SH-SY5Y (cell line): Measurements from ENCODE around the gene RASGRP2.

Source experiments
- GATA2 ChIP-seq: IDR thresholded peaks from 2 replicates; pipeline ENCODE4 v1.6.1; 2011; ENCODE audit warnings: mild to moderate bottlenecking, low read depth, low read length
- GATA3 ChIP-seq: IDR thresholded peaks from 2 replicates; pipeline ENCODE4 v1.6.1; 2011; ENCODE audit warnings: low read depth, mild to moderate bottlenecking, low read length, moderate library complexity

RASGRP2 gene

DNA sequence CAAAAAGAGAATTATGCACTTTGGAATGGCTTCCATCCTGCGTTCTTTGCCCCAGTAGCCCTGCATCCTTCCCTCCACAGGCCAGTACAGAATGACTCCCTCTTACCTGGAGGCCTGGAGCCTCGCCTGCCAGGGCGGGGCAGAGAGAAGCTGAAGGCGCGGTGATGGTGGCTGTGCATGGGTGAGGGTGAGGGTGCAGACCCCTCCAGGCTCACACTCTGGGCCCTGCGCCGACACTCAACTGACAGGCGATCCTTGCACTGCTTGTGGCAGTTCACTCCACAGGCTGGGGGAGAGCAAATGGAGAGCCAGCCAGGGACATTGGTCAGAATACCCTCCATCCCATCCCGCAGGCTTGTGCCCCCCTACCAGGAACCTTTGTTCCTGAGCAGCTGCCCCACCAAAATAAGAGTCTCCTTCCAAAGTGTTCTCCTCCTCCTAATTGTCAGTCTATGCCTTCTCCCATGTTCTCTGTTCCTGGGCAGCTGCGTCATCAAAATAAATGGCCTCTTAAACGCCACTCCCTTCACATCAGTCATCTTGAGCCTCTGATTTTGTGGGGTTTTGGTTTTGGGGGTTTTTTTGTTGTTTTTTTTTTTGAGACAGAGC lies 15.1 kb downstream of the RASGRP2 start:
- no peak for TF ChIP-seq GATA3
- no peak for TF ChIP-seq GATA2

DNA sequence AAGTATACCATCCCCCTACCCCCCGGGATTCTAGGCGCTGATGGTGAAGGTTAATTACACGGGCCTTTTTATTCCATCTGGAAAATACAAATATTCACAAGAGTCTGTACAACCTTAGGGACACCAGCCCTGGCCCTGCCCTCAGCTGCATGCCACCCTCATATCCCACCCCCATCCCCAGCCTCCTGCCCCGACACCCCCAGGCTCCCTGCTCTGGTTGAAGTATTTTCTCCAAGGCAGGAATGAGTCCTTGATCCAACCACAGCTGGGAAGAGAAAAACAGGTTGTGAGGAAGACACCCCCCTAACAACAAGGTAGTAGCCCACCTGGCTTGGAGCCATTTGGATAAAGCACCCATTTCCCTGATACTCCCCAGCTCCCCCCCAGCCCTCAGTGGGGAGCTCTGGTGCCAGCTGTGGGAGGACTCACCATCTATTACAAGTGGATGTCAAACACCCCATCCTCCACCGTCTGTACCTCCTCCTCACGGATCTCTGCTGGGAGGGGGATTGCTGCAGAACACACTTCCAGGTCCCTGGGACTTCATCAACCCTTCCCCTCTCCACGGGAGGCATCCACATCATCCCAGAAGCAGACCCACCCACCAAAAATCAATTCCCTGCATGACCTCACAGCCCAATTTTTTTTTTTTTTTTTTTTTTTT lies 16.9 kb downstream of the RASGRP2 start:
- TF ChIP-seq GATA2: no peak
- TF ChIP-seq GATA3: no peak

DNA sequence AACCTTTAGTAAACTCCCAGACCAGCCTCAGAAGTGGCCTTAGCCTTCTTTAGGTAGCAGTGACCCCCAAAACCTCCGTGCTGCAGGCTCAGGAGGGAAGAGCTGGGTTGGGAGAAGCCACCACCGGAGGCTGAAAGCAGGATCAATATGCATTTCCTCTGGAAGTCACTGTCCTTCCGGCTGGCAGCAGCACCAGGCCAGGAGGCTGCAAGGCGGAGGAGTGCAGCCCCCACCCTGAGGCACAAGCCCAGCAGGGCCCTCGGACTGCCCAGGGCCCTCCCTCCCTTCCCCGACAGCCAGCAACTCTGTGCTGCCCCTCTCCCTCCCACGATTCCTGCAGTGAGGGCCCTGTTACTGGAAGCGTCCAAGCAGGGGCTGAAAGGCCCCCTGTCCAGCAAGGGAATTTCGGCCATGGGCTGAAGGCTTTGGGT lies 17.7 kb downstream of the RASGRP2 start:
- TF ChIP-seq GATA3 (no peak), GATA2 (no peak)

DNA sequence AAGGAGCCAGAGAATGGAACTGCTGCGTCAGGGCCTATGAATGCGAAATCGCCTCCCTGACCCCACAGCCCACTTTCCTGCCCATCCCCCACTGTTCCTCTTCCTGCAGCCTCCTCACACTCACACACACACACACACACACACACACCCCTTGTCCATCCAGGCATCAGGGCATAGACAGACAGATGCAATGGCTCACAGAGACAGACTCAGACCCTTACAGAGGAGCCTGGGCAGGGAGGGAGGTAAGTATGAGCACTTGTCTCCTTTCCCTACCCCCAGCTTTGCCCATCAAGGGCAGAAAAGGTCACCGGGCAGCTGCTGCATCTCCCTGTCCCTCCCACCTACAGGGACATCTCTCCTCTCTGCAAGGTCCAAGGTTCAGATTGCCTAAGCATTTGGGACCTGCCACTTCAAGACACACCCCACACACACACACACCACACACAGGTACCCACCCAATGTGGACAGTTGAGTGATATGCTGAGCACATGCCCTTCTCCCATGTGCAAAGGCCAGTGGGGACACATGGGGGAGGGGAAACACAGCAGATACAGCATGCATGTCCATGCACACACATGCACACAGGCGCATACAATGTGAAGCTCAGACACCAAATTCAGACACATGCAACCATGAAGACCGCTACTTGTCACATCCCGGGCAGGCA lies 18.9 kb downstream of the RASGRP2 start:
- no peak for TF ChIP-seq GATA2
- no peak for TF ChIP-seq GATA3

DNA sequence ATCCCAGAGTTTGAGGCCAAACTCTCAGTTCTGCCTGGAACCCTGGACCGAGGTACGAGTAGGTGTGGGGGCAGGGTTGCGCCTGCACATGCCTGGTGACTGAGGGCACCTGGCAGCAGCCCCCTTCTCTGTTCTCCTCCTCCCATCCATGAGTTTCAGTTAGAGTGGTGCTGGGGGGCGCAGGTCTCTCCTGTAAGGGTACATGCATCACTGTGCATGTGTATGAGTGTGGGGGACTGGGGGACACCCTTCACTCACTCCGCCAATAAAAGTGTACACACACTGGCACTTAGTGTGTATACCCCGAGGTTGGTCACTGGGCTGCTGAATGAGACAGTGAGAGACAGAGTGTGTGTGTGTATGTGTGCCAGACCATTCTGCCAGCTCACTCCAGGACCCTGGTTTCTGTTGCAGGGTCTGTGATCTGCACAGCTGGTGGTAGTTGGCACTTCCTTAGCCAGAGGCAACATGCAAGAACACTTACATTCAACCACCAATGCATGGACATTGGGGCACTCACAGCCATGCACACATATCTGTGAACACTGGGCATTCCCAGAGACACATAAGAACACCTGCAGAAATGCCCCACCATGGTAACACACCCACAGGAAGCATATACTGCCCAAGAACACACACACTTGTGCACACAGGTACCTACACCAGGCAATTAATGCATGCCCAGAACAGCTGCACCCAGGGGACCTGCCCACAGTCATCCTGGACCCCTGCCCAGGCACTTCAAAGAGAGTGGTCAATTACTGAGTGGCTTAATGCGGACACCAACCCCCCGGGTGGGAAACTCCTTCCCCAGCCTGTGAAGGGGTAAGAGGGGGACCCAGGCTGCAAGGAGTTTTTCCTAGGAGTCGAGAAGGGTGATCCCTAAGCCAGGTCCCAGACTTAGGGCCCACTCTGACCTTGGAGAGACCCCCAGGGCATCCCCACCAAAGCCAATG lies 19.8 kb downstream of the RASGRP2 start:
- TF ChIP-seq GATA3 (no peak), GATA2 (no peak)

DNA sequence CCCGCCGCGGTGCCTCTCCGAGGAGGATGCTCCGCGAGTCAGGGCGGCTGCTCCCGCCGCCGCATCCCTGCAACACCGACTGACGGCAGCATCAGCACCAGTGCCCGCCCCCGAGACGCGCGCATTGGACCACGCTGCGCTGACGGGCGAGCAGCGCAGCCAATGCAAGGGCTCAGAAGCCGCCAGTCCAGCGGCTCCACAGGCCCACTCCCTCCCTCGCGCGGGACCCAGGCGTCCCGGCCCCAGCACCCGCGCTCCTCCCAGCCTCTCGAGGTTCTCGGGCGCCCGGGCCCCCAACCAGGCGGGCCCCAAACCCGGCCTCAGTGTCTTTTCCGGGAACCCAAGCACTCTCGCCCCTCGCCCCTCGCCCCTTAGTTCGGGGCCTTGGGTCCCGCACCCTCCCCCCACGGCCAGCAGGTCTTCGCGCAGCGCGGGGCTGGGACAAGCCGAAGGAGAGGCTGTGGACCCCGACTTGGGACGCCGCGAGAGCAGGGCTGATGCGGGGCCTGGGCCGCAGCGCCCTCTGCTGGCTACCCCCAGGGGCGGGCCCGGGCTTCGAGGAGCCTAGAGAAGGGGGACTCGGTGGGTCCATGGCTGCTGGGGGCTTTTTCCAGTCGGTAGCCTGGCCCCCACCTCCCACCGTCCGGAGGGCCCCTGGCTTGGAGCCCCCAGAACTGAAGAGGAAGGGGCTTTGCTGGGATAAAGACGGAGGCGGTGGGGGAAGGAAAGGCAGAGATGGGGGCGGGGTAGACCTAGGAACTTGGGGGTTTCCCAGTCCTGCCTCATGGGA lies 20.6 kb downstream of the RASGRP2 start, which contains the start of gene NRXN2:
TSS of gene NRXN2 (minus strand) at position 81 of the 790 bp plus-strand sequence. CDS start 9,498 bp downstream, outside the sequence.
- TF ChIP-seq GATA2 (no peak), GATA3 (no peak)

DNA sequence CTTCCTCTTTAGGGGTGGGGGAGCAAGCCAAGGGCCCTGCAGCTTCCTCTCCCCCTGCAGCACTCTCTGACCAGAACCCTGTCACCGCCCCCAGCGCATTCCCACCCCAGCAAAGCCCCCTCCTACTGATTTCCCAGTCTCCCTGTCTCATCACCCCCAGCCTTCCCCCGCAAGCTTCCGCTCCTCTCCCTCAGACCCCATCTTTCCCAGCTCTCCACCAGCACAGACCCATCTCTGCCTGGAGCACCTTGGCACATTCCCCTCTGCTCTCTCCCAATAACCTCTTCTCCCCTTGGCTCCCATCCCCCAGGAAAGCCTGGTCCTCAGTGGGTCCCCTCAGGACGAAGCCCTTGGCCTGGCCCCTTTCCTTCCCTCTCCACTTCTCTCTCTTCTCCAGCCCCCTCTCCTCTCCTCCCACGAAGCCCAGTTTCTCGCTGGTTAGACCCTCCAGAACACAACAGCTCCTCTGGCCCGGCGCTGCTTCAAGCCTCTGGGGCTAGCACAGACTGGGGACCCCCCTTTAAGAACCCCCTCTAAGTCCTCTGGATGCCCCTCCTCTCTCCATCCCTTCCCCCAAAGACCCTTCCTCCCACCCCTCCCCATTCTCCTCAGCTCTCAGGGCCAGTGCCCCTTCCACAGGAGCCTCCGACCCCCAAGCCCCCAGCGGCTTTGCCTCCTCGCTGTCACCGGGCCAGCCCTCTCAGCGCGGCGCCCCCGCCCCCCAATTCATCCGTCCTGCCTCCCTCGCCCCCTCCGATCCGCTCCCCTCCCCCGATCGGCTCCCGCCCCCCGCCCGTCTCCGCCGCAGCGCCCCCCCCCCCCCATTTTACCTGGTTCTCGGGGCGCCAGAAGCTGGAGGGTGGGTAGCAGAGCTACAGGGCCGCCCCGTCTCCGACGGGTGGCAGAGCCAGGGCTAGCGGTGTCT lies 21.5 kb downstream of the RASGRP2 start:
- TF ChIP-seq GATA2: no peak
- no peak for TF ChIP-seq GATA3

DNA sequence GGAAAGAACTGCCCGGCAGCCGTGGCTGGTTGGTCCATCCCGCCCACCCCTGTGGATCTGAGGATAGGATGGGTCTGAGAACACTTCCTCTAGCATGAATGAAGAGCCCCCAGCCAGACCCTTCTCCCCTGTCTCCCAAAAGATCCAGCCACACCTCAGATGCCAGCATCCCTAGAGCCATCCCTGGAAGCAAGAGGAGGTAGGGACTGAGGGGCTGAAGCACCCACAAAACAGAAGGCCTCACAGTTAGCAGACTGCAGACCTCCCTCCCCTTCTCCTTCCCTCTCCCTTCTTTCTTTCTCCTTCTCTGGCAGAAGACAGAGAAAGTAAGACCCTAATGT lies 22.6 kb downstream of the RASGRP2 start:
- TF ChIP-seq GATA3 (no peak), GATA2 (no peak)

DNA sequence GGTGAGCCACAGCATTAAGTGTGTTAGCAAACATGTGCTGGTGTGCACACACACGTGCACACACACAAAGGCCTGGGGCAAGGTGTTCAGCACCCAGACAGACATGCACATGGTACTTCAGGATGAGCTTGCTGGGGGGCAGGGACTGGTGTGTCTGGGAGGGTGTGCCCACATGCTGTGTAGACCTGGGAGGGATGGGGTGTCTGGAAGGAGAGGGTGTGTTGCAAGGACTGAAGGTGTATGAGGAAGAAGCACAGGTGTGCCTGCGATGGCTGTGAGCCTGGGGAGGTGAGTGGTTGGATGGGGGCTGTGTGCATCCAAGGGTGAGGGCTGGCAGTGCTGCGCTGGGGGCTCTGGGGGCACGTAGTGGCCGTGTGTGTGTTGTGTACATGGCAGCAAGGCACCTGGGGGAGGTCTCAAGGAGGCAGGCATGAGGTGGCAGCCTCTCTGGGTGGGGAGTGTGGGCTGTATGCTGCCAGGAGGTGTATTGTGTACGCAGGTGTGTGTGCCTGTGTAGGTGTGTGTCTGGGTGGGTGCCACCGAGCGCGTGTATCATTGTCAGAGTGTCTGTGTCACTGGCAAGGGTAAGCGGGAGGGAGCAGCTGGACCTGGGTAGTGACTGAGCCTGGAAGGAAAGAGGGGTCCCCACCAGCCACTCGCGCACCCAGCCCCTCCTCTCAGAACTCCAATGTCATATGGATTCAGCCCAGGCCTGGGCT lies 23.1 kb downstream of the RASGRP2 start:
- TF ChIP-seq GATA3 (no peak), GATA2 (no peak)

DNA sequence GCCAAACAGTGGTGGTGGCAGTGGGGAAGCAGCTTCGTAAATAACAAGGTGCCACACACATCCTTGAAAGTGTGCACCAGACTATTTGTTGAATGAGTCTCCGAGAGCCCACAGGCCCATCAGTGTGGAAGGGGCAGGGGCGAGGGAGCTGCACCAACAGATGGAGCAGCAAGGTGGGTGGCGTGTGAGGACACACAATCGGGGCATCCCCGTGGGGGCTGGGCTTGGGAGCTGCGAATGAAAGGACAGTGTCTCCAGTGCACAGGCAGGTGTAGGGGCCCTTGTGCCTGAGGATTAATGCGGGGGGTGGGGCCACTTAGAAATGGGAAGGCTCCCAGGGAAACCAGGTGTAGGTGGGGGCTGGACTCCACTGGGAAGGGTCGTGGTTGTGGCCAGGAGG lies 23.8 kb downstream of the RASGRP2 start:
- TF ChIP-seq GATA2 (no peak), GATA3 (no peak)

DNA sequence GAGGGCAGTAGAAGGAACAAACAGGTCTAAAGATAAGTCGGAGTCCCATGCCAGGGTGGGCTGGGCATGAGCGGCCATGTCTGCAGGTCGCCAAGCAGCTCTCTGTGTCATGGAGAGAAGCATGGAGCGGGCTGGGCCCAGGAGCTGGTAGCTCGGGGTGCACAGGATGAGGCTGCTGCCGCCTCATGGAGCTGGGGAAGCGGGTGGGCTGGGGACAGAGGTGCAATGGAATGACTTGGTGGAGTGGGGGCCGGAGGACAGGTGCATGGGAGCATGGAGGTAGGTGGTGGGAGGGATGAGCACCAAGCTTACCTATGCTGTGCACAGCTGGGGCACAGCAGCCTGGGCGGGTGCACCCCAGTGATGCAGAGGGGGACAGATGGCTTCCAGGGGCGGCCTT lies 24.5 kb downstream of the RASGRP2 start:
- no peak for TF ChIP-seq GATA3
- no peak for TF ChIP-seq GATA2

DNA sequence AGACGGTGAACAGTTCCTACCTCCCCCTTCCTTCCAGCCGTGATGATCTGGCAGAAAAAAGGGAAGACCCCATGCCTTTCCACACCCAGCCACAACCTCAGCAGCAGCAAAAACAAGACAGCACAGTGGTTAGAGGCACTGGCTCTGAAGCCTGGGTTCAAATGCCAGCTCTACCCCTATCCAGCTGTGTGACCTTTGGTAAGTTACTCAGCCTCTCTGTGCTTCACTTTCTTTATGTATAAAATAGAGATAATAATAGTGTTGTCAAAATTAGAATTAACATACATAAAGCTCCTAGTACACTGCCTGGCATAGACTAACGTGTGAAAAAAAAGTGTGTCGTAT lies 25.2 kb downstream of the RASGRP2 start:
- no peak for TF ChIP-seq GATA2
- TF ChIP-seq GATA3: no peak
